B cell (primary cell): ENCODE measurements around the gene TANGO6.

Experiments used
- CTCF ChIP-seq: fragments of 200-600 bp; IDR thresholded peaks from one replicate; pipeline ENCODE4 v1.8.0; 2022; ENCODE audit warnings: antibody characterized with exemption, mild to moderate bottlenecking
- EZH2 ChIP-seq: IDR thresholded peaks from 2 replicates; pipeline ENCODE4 v1.6.1; 2012; ENCODE audit warnings: borderline replicate concordance, low read depth, mild to moderate bottlenecking, moderate library complexity, low read length; ENCODE audit not compliant: insufficient read depth, poor library complexity, severe bottlenecking

DNA sequence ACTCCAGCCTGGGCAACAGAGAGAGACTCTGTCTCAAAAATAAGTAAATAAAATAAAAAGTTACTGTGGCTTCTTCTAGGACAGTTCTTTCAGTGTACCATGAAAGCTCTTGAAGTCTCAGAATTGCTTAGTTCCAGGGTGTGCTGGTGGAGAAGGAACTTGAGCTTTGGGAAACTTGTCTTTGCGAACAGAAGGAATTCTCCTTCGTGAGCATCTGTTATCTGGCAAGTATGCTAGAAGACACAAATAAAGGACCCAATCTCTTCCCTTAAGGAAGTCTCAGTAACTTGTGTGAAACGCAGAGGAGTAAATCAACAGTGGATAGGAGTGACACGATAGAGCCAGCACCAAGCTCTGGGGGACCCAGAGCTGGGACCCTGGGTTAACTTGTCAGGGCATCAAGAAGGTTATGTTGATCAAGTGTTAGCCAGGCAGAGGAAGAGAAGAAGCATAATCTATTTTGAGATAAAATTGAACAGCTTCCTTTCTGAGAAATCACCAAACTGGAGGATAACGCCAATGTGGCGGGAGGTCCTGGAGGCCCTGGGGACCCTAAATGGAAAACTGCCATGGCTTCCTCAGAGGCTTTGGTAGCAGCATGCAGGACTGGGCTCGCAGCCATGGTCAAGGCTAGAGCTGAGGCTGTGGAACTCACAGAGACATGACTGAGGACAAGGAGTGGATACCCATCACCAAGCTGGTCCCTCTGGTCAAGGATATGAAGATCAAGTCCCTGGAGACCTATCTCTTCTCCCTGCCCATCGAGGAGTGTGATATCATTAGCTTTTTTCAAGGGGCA, 190.0 kb downstream of the TANGO6 start:
- TF ChIP-seq CTCF (no peak), EZH2 (no peak)
